Transverse colon (tissue), 4 donors: ENCODE results near the gene DMD. TPM values are rescaled to one million over a fixed set of nuclear protein-coding genes. Genes with fewer than 3 reads are reported as not detected.

Experiments used
- DNase-seq: peaks from one replicate; pipeline ENCODE4 v3.0.0-alpha.2; 2019
- H3K27ac ChIP-seq, 4 donors: fragments of 200-600 bp; sonication (generic); 2 replicates each; pipeline ENCODE4 v1.5.1; 2016 to 2018; ENCODE audit warnings: inconsistent platforms in 4 of 4
- H3K27me3 ChIP-seq: fragments of 200-600 bp; sonication (generic); 2 replicates; pipeline ENCODE4 v1.5.1; 2017; ENCODE audit warnings: inconsistent platforms
- H3K36me3 ChIP-seq, 4 donors: fragments of 200-600 bp; sonication (generic); 2 replicates each; pipeline ENCODE4 v1.5.1; 2017 to 2019; ENCODE audit warnings: inconsistent platforms in 4 of 4
- H3K4me1 ChIP-seq, 4 donors: fragments of 200-600 bp; sonication (generic); 2 replicates each; pipeline ENCODE4 v1.5.1; 2017 to 2020; ENCODE audit warnings: inconsistent platforms in 4 of 4
- H3K4me3 ChIP-seq, 4 donors: fragments of 200-600 bp; sonication (generic); 1 replicate in 1 of 4; 2 replicates in 3 of 4; pipeline versions ENCODE4 v1.5.1 to v1.6.1; 2017 to 2019; ENCODE audit warnings: inconsistent platforms in 4 of 4
- H3K9me3 ChIP-seq, 2 donors: fragments of 200-600 bp; sonication (generic); 2 replicates each; pipeline ENCODE4 v1.5.1; 2017 to 2019; ENCODE audit warnings: inconsistent platforms in 2 of 2
- CTCF ChIP-seq, 5 experiments: fragments of 200-600 bp in 3 of 5; fragments of 450-650 bp in 2 of 5; sonication (generic) in 3 of 5; IDR thresholded peaks; 1 replicate in 2 of 5; 2 replicates in 3 of 5; pipeline ENCODE4 v1.5.1; 2016 to 2017; ENCODE audit warnings: antibody characterized with exemption in 5 of 5, inconsistent platforms in 3 of 5, mild to moderate bottlenecking in 2 of 5, moderate library complexity in 1 of 5
- EP300 ChIP-seq: sonication (generic); formaldehyde crosslinking; IDR thresholded peaks from one replicate; pipeline ENCODE4 v1.6.1; 2017; ENCODE audit warnings: antibody characterized with exemption, low read depth
- POLR2A ChIP-seq: fragments of 450-650 bp; IDR thresholded peaks from one replicate; pipeline ENCODE4 v1.6.1; 2016; ENCODE audit warnings: antibody characterized with exemption, mild to moderate bottlenecking, moderate library complexity
- POLR2AphosphoS5 ChIP-seq, 3 donors: sonication (generic); formaldehyde crosslinking; IDR thresholded peaks; one replicate each; pipeline ENCODE4 v1.6.1; 2016; ENCODE audit warnings: antibody characterized with exemption in 3 of 3
- WGBS, 2 donors: methylation state at CpG; one replicate each; pipeline ENCODE4 v1.1.5; 2018; ENCODE audit warnings: low coverage in 1 of 2; 5-methylcytosine and 5-hydroxymethylcytosine counted together
- in situ Hi-C, 4 donors: fragments of 200-750 bp; cut with MboI; loops; one replicate each; pipeline versions ENCODE4 v1.15.0 to v1.15.1; 2017; ENCODE audit warnings: low sequenced_read_pairs in 3 of 4, low pct_ligation_motif_present in 1 of 4, low pct_unique_long_range_greater_than_20kb in 1 of 4
- intact Hi-C: fragments of 100-400 bp; cut with DNase I; formaldehyde crosslinking; loops from one replicate; pipeline ENCODE4 v1.15.1; 2023; ENCODE audit warnings: low total_unique reads
- total RNA-seq, 4 donors: library from RNA; depleted of rRNA; stranded (reverse); fragments of >200 nt; gene quantifications; one replicate each; pipeline ENCODE4 v1.1.0, GENCODE V29; 2016

The DMD gene
- total RNA-seq, 4 donors from 2014 or later, result 20.9 to 44.6 (median 32.5) TPM

GRCh38 chrX:32483534-32484136 lies 727.7 kb downstream of the DMD start:
- 27% methylated on average over 3 of the region's 3 CpGs; no CpG with 5 or more reads in 1 of the 2 donors for WGBS, 2 donors
- Histone ChIP-seq H3K27me3 (no peaks in the 10 kb centered on the region), H3K27ac (no peak overlapping the region), H3K4me3 (no peak overlapping the region), H3K9me3 (no peaks in the 10 kb centered on the region), H3K36me3 (no peaks in the 10 kb centered on the region), H3K4me1 (no peaks in the 10 kb centered on the region)
- TF ChIP-seq CTCF (IDR thresholded peaks at IDR 0.05) (peak in 1 of 5 experiments; percentile 6), POLR2A (no peak)
- intact Hi-C loops, result no loop called here
- in situ Hi-C loops, result no loop called here
- no peak for DNase-seq

GRCh38 chrX:32480019-32480418 lies 731.3 kb downstream of the DMD start:
- Histone ChIP-seq H3K27me3 (no peaks in the 10 kb centered on the region), H3K36me3 (no peaks in the 10 kb centered on the region), H3K4me1 (no peaks in the 10 kb centered on the region), H3K27ac (no peak overlapping the region), H3K4me3 (no peak overlapping the region), H3K9me3 (no peaks in the 10 kb centered on the region)
- in situ Hi-C loops (no loop called here), intact Hi-C loops (no loop called here)
- 70 to 88% methylated on average over 1 to 2 of the region's 2 CpGs for WGBS, 2 donors
- no peak for TF ChIP-seq CTCF (IDR thresholded peaks at IDR 0.05)
- TF ChIP-seq POLR2AphosphoS5 (IDR thresholded peaks at IDR 0.05), result no peak
- TF ChIP-seq EP300, result no peak
- TF ChIP-seq POLR2A, result no peak
- no peak for DNase-seq

- 60 to 100% methylated on average over 1 to 3 of the region's 3 CpGs for WGBS, 2 donors
- H3K4me3 ChIP-seq, result no peak overlapping the region
- no peak for DNase-seq
- H3K9me3 ChIP-seq, result no peaks in the 10 kb centered on the region
- in situ Hi-C loops, result no loop called here
- no peaks in the 10 kb centered on the region for H3K36me3 ChIP-seq
- H3K4me1 ChIP-seq, result no peaks in the 10 kb centered on the region
- TF ChIP-seq POLR2AphosphoS5 (IDR thresholded peaks at IDR 0.05), result no peak
- H3K27ac ChIP-seq, result no peak overlapping the region
- H3K27me3 ChIP-seq, result no peaks in the 10 kb centered on the region
- intact Hi-C loops, result no loop called here
These were observed 739.0 kb downstream of the DMD start for GRCh38 chrX:32472364-32472763.

- in situ Hi-C loops, result no loop called here
- TF ChIP-seq POLR2AphosphoS5 (IDR thresholded peaks at IDR 0.05), result no peak
- TF ChIP-seq EP300, result no peak
- TF ChIP-seq CTCF (IDR thresholded peaks at IDR 0.05), result no peak
- TF ChIP-seq POLR2A, result no peak
These were observed 755.6 kb downstream of the DMD start for GRCh38 chrX:32455704-32456103.

More at GRCh38 chrX:32455704-32456103, 755.6 kb downstream of the DMD start:
- H3K27me3 ChIP-seq, result no peaks in the 10 kb centered on the region
- intact Hi-C loops, result no loop called here
- H3K4me3 ChIP-seq, result no peak overlapping the region
- 71 to 100% methylated on average over 1 to 2 of the region's 2 CpGs for WGBS, 2 donors
- H3K4me1 ChIP-seq, result no peaks in the 10 kb centered on the region
- no peaks in the 10 kb centered on the region for H3K36me3 ChIP-seq
- H3K27ac ChIP-seq, result no peak overlapping the region
- no peaks in the 10 kb centered on the region for H3K9me3 ChIP-seq
- DNase-seq, result no peak
